GM21367 (cell line): ENCODE measurements around the gene SNX22.

Experiments
- ATAC-seq: cut with Tn5 transposase; IDR thresholded peaks from one replicate; pipeline ENCODE4 v1.9.1; 2021; ENCODE audit not compliant: unreplicated experiment

The SNX22 gene

GRCh38 chr15:64155802-64156651, 4.5 kb downstream of the SNX22 start:
- ATAC-seq = no peak

DNA sequence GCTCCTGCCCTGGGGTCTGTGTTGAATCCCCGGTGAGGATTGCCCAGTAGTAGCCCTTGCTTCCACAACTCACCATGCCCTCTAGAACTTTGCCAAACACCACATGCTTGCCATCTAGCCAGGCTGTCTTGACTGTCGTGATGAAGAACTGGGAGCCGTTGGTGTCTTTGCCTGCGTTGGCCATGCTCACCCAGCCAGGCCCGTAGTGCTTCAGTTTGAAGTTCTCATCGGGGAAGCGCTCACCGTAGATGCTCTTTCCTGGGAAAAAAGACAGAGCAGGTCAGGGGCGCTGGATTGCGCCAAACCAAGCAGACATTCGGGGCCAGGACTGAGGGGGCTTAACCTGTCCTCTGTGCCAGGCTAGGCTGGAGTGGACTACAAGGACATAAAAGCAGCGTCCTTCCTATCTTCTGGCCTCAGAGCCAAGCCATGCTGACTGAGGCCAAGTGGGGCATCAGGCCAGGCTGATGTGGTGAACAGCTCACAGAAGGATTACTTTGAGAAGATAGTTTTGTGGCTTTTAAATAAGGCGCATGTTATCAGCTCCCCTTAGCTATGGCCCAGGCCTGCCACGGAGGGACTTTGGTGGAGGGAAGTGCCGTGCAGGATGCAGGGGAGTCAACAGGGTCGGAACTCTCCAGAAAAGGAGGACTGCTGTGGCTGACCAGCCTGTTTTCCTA, 5.3 kb downstream of the SNX22 start:
- no peak for ATAC-seq

DNA sequence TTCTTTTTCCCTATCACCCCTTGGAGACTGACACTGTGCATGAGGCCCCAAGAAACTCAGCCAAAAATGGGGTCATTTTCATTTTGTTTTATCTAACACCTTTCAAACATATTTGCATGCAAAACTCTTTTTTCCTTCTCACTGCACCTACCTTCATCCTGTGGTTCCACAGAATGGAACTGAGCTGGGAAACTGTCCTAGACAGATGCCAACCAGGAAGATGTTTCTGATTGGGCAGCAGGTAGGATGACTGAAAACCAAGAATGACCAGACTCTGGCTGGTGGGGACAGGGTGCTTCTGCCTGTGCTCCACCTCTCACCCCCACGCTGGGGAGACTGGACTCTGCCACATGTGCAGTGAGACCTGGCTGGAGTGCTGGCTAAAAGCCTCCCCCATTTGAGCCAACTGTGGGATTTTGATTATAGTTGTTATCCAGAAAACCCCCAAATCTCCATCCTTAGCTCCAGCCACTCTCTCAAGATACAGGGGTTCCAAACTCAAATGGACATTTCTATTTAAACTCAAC, 6.1 kb downstream of the SNX22 start:
- ATAC-seq = no peak

DNA sequence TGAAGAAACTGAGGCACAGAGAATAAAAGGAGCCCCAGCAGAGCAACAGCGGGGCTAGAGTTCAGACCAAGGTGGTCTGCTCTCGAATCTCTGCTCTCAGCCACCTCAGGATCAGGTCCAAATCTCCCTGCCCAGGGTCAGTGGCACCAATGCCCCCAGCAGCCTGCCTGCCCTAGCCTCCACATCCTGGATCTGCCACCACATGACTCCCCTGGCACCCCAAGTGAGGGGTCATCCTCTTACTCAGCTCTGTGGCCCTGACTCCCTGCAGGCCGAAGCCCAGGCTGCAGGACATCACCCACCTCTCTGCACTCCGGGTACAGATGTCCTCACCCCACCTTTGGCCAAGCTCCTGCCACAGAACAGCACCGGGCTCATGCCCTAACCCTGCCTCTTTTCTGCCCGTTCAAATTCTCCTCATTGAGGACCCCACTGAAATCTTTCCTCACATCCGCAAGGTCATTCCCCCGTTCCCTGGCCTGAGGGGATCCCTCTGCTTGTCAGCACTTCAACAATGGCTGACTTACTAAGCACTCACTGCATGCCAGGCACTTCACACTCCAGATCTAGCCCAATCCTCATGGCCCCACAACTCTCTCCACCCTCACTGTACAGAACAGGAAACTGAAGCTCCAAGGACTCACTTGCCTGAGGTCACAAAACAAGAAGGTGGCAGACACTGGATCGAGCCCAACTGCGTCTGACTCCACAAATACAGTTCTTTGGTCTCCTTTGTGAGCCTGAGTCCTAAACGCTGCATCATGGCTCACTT, 7.0 kb downstream of the SNX22 start:
- no peak for ATAC-seq

DNA sequence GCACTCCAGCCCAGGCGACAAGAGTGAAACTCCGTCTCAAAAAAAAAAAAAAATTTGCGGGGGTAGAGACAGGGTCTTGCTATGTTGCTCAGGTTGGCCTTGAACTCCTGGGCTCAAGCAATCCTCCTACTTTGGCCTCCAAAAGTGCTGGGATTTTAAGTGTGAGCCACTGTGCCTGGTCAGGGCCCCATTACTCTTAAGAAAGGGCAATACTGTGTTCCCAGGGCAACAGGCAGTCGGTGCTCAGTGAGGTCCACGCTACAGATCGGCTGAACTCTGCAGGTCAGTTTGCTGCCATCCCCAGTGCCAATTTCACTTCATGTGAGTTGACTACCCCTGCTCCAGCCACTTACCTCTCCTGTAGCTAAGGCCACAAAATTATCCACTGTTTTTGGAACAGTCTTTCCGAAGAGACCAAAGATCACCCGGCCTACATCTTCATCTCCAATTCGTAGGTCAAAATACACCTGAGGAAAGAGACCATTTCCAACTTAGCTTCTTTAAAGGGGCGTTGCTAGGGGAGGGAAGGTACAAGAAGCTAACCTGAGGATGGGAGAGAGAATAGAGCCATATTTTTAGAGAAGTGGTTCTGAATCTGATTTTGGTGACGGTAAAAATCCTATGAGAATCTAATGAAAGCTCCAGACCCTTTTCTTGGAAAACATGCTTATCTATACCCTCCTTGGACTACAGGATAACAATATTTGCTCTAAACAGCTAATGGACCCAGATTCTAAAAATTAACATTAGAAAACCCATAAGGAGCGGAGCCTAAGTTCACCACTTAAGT, 10.4 kb downstream of the SNX22 start:
- ATAC-seq = no peak

DNA sequence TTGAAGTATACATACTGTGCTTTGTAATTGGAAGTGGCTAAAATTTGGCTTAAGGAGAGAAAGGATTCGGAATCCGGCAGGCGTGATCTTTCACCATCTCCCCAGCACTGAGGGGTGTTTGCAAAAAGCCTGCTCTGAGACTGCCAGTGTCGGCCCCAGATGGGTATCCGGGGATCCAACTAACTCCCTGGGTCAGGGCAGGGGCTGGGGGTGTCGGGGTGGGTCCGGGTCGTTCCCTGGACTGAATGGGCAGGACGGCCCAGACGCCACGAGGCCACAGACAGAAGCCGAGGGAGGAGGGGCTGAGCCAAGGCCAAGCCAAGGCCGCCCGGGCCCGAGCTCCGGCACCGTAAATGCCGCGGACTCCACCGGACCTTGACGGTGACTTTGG, 10.9 kb downstream of the SNX22 start:
- ATAC-seq = peak; percentile 4

DNA sequence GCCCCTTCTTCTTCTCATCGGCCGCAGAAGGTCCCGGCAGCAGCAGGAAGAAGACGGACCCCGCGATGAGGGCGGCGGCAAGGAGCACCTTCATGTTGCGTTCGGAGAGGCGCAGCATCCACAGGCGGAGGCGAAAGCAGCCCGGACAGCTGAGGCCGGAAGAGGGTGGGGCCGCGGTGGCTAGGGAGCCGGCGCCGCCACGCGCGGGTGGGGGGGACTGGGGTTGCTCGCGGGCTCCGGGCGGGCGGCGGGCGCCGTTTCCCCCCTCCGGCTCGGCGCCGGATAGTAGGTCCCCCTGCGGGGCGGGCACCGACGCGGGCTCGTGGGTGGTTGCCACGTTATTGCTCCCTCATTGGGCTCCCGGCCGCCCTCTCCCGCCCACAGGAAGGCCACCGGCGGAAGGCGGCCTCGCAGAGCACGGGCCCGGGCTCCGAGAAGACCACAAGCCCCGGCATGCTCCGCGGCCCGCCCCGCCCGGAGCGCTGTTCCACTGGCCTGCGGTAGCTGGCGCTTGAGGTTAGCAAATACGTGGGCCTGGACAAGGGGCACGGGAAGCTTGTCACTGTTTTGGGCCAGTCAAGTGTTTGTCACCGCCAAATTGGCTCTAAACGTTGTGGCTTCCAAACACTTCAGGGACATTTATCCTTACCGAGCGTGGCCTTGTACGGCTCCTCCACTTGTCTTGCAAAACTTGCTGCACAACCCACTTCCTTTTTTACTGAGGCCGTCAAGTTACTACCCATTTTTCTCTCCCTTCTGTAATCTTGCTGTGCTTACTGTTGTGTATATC, 11.5 kb downstream of the SNX22 start, which contains the start of gene PPIB:
PPIB (minus strand) TSS at position 154 of the 790 bp plus-strand sequence; CDS start at position 118, 36 bp downstream.
- ATAC-seq = peak; percentile 84

GRCh38 chr15:64163659-64164362, 12.3 kb downstream of the SNX22 start:
- peak; percentile 12 for ATAC-seq

- ATAC-seq = no peak
These were observed 12.9 kb downstream of the SNX22 start for GRCh38 chr15:64164436-64164835.

DNA sequence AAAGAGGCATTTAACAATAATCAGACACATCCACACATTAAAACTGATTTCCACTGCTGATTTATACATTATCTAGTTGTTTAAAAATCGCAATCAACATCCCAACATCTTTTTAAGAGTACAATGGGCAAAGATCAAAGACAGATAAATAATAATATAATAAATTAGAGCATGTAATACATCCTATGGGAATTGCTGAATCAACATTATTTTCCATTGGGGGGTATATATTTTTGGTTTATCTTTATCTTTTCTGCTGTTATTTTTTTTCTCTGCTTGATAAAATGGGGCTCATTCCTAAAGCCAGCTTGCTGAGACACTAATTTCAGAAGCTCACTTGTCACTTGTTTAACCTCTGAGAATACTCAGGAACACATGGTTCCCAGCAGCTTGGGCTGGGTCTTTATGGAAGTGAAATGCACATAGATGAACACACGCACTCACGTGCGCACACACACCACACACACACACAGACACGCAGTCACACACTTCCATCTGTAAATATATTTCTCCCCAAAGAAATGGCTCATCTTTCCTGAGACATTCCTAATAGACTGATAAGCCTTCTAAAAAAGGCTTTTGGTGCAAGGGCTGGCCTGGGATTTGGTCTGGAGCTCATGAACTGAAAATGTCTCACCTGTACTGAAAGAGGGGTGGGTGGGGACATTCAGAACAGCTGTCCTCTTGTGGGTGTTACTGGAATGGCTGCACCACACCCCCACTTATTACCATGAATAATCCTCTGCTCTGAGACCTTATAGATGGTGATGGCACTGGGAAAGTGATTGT, 14.8 kb downstream of the SNX22 start:
- no peak for ATAC-seq

DNA sequence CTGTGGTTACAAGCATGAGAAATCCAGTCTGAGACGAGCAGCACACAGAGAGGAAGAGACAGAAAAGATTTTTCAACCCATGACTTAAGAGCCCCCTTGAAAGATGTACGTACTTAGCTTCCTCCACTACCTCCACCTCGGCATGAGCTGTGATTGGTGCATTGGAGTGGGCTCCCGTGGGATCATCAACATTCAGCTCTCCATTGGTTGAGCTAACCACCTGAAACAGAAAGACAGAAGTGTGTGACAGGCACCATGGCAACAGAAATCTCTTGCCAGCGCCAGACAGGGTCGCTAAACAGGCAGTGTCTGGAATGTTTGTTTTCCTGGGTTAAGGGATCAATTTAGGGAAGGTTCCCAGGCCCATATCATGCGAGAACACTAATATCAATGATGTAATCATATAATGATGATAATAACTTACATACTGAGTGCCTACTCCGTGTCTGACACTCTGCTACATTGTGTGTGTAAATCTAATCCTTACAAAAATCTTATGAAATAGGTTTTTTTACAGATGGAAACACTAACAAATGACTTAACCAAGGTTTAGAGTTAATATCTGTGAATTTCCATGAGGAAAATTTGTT, 28.8 kb downstream of the SNX22 start:
- no peak for ATAC-seq

DNA sequence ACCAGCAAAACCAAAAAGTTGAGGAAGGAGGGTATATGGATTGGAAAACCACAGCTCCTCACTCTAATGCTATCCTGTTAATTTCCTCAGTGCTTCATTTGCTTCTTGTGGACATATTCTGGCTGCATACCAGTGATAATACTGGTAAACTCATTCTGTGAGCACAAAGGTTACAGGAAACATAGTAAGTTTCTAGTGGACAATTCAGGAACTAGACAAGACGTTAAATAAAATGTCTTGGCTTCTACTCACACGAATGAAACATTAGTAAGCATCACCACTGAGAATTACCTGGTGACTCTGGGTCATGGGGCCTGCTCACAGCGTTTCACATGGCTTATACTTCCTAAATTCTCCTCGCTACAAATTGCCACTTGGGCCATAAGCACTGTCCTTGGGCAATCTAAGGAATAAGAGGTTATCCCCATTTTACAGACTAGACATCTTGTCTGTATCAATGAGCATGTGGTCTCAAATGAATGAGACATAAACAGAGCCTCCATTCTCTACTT, 31.4 kb downstream of the SNX22 start:
- no peak for ATAC-seq

DNA sequence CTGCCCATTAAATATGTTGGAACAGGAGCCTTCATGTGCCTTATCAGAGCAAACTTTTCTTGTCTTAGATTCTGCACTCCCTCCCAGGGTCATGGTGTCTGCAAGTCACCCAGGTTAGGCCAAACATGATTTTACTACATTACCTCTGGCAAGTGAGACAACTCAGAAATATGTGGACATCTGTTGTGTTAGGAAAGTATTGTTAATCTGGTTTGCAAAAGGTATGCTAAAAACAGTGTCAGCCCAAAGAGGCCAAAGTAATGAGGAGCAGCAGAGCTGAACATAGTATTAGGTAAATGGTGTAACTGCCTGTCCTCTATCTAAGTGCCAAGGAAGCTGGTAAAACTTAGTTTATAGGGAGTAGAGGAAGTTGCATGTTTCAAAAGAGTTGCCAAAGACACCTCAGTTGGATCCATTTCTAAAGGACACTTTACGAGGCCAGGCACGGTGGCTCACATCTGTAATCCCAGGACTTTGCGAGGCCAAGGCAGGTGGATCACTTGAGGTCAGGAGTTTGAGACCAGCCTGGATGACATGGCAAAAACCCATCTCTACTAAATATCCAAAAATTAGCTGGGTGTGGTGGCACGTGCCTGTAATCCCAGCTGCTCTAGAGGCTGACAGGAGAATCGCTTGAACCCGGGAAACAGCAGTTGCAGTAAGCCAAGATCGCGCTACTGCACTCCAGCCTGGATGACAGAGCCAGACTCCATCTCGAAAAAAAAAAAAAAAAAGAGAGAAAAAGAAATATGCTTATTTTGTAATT, 33.8 kb downstream of the SNX22 start:
- ATAC-seq = no peak

GRCh38 chr15:64187396-64188191, 36.1 kb downstream of the SNX22 start:
- no peak for ATAC-seq

GRCh38 chr15:64191971-64192830, 40.7 kb downstream of the SNX22 start:
- no peak for ATAC-seq
